Brain microvascular endothelial cell (primary cell): ENCODE data around the gene CA5A.
A peak's percentile ranks its signal among the peaks of the same experiment; 100 is the strongest.
"Not testable (repeated sequence)": the region's sequence is repeated elsewhere in the genome, so short reads cannot be mapped to it uniquely, and the experiment has no call there.

Experiments
- DNase-seq: peaks from one replicate; pipeline ENCODE4 v3.0.0-alpha.2; 2020
- H3K27ac ChIP-seq: fragments of 250-450 bp; sonication (Bioruptor Pico); 2 replicates; pipeline ENCODE4 v1.5.1; 2020; ENCODE audit warnings: mild to moderate bottlenecking, moderate library complexity
- H3K27me3 ChIP-seq: fragments of 250-450 bp; sonication (Bioruptor Pico); replicated peaks from 2 replicates; pipeline ENCODE4 v1.5.1; 2020; ENCODE audit warnings: mild to moderate bottlenecking
- H3K36me3 ChIP-seq: fragments of 250-450 bp; sonication (Bioruptor Pico); replicated peaks from 2 replicates; pipeline ENCODE4 v1.5.1; 2020; ENCODE audit warnings: mild to moderate bottlenecking
- H3K4me3 ChIP-seq: 2 replicates; pipeline ENCODE4 v1.5.1; 2011; ENCODE audit warnings: low read depth, mild to moderate bottlenecking, control low read depth, low read length, moderate library complexity
- CTCF ChIP-seq: IDR thresholded peaks from 2 replicates; pipeline ENCODE4 v1.5.1; 2011; ENCODE audit warnings: low read depth, mild to moderate bottlenecking, moderate library complexity, low read length, control low read depth, inconsistent platforms; ENCODE audit errors: missing control alignments
- in situ Hi-C: cut with HindIII; loops from 2 replicates; pipeline ENCODE4 v1.10.0; 2017; ENCODE audit warnings: low sequenced_read_pairs, low pct_ligation_motif_present

The CA5A gene

GRCh38 chr16:87938412-87938949, 2.2 kb upstream of the CA5A start:
- no peak for TF ChIP-seq CTCF
- no peaks in the 10 kb centered on the region for H3K27me3 ChIP-seq
- in situ Hi-C loops: no loop called here

GRCh38 chr16:87937231-87937542, 858 bp upstream of the CA5A start:
- H3K4me3 ChIP-seq, H3K36me3 ChIP-seq, H3K27me3 ChIP-seq, H3K27ac ChIP-seq, DNase-seq, in situ Hi-C loops: not testable (repeated sequence)

More at GRCh38 chr16:87938412-87938949, 2.2 kb upstream of the CA5A start:
- Histone ChIP-seq H3K27ac (no peak overlapping the region), H3K36me3 (no peaks in the 10 kb centered on the region), H3K4me3 (no peak overlapping the region)
- DNase-seq: no peak

GRCh38 chr16:87936016-87936374, 334 bp downstream of the CA5A start:
- in situ Hi-C loops, H3K27ac ChIP-seq, H3K27me3 ChIP-seq, DNase-seq, H3K4me3 ChIP-seq, H3K36me3 ChIP-seq: not testable (repeated sequence)

- H3K27me3 ChIP-seq, in situ Hi-C loops, H3K36me3 ChIP-seq, DNase-seq, H3K27ac ChIP-seq, H3K4me3 ChIP-seq: not testable (repeated sequence)
Measured at GRCh38 chr16:87934752-87935425, 1.4 kb downstream of the CA5A start.

GRCh38 chr16:87933140-87933495, 3.2 kb downstream of the CA5A start:
- Histone ChIP-seq H3K36me3 (no peaks in the 10 kb centered on the region), H3K4me3 (no peak overlapping the region), H3K27me3 (no peaks in the 10 kb centered on the region), H3K27ac (no peak overlapping the region)
- no peak for DNase-seq
- TF ChIP-seq CTCF: no peak
- in situ Hi-C loops: no loop called here

GRCh38 chr16:87932475-87933139, 3.7 kb downstream of the CA5A start:
- DNase-seq, in situ Hi-C loops: not testable (repeated sequence)

GRCh38 chr16:87931504-87931903, 4.8 kb downstream of the CA5A start:
- DNase-seq: peak; percentile 44
- in situ Hi-C loops: no loop called here
- no peak overlapping the region for H3K27ac ChIP-seq
- TF ChIP-seq CTCF: no peak
- H3K4me3 ChIP-seq: no peak overlapping the region
- no peaks in the 10 kb centered on the region for H3K36me3 ChIP-seq
- peaks cover 4% of the 10 kb centered on the region for H3K27me3 ChIP-seq

More at GRCh38 chr16:87932475-87933139, 3.7 kb downstream of the CA5A start:
- H3K27ac ChIP-seq, H3K4me3 ChIP-seq, H3K27me3 ChIP-seq, H3K36me3 ChIP-seq: not testable (repeated sequence)

- H3K27ac ChIP-seq: no peak overlapping the region
- TF ChIP-seq CTCF: peak; percentile 62
- peaks cover 8% of the 10 kb centered on the region for H3K27me3 ChIP-seq
- in situ Hi-C loops: no loop called here
- no peaks in the 10 kb centered on the region for H3K36me3 ChIP-seq
- DNase-seq: no peak
- H3K4me3 ChIP-seq: no peak overlapping the region
Measured at GRCh38 chr16:87930456-87930855, 5.9 kb downstream of the CA5A start.
